ENCODE measurements around the gene CMIP.
"Not testable (repeated sequence)": the region's sequence is repeated elsewhere in the genome, so short reads cannot be mapped to it uniquely, and the experiment has no call there.

The CMIP gene

DNA sequence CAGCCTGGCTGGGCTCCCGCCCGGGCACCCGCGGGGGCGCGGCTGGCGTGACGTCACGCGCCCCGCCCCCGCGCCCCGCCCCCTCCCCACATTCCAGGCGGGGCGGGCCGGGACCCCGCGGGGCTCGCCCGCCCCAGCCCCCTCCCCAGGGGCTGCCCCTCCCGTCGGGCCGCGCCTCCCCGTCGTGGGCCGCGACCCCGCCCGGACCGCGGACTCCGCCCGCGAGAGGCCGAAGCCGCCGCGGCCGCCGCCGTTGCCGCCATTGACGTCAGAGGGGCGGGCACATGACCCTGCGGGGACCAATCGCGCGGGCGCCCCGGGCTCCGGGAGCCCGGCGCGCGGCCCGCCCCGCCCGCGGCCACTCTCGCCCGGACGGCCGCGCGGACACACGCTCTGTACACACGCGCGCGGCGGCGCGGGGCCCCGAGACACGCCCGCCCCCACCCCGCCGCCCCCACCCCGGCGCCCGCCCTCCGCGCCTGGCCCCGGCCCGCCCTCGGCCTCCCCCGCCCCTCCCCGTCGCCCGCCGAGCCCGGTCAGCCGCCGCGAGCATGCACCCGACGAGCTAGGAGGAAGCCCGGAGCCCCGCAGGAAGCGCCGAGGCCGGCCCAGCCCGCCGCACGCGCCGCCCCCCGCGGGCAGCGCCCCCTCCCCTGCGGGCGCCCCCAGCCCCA, at the start of gene CMIP:
Gene CMIP, plus strand, starts transcription at position 361 of the 674 bp plus-strand sequence.
- peak; percentile 84 for DNase-seq

GRCh38 chr16:81394966-81395655, 49.5 kb upstream of the CMIP start:
- no peak for DNase-seq

DNA sequence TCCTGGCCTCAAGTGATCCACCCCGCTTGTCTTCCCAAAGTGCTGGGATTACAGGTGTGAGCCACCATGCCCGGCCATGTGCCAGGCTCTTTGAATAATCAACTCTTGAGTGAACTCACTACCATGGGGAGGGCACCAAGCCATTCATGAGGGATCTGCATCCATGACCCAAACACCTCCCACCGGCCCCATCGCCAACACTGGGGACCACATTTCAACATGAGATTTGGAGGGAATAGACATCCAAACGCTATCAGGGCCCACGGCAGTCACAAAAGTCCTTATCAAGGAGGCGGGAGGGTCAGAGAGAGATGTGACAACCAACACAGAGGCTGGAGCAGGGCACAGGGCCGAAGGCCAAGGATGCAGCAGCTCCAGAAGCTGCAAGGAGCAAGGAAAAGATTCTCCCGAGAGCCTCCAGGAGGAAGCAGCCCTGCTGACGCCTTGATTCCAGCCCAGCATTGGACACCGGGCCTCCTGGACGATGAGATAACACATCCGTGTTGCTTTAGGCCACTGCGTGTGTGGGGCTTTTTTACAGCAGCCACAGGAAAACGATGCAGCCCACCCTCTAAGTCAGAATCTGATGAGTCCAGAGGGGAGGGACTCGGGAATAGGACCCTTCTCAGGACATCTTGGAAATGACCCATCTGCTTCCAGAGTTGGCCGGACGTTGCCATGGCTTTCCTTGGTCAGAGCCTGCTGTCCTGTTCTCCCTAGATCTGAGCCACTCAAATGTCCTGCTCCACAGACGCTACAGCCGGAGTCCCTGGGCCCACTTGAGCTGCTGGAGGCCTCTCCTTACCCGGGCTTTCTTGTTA, 47.3 kb upstream of the CMIP start:
- no peak for DNase-seq

GRCh38 chr16:81397879-81398520, 46.6 kb upstream of the CMIP start:
- DNase-seq: no peak

DNA sequence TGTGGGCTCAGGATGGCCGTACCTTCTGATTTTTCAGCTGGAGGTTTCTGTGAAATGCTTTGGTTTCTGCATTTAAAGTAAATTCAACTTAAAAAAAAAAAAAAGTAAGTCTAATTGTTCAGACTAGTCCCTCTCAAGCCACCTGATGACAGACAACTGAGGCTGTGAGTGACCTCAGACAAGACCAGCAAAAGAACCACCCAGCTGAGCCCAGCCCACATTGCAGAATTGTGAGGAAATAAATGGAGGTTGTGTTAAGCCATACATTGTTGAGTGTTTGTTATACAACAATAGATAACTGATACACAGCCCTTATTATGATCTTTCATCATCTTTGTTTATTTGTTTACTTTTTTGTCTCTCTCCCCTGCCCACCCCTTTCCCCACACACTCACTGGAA, 44.7 kb upstream of the CMIP start:
- no peak for DNase-seq

- DNase-seq: no peak
Measured at GRCh38 chr16:81401035-81401950, 43.3 kb upstream of the CMIP start.

DNA sequence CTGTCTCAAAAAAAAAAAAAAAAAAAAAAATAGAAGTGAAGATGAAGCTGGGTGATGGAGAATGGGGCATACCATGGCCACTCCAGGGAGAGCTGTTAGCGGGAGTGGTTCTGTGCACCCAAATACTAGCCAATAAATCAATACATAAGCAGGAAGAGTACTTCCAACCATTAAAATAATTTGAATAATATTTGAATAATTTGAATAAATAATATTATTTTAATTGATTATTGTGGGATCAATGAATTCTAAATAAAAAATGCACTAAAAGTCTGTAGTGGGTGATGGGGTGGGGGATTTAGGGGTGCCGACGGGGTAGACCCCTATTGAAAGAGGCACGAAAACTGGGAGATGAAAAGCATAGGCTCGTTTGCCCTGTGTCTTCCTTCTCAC, 41.4 kb upstream of the CMIP start:
- no peak for DNase-seq

DNA sequence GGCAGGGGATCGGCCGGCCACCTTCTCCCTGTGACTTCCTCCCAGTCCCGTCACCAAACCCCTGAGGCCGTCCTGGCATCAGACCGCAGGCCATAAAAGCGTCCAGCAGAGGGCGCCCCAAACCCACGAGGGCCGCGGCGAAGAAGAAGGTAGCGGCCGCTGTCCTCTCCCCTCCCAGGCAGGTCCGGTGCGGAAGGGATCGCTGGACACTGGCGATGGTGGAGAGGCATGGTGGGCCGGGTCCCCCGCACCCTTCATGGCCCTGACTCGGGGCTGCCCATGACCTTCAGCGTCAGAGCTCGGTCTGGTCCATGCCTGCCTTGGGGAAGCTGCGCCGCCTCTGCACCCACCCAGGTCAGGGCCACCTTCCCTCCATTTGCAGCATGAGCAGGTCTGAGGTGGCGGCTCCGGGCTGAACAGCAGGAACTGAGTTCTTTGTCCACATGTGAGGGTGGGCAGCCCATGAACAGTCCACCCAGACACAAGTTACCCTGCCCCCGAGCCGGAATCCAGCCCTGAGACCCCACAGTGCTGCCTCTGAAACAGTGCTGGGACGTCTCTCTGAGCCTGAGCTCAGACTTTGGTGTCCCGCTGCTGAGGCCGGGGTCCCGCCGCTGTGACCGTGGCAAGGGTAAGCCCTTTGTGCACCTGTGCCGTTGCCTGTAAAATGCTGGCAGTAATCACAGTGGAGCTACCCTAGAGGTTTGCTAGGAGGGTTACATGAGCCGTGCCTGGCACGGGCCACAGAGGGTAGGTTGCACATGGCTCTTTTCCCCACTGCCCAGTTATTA, 40.8 kb upstream of the CMIP start:
- DNase-seq: peak; percentile 88

GRCh38 chr16:81405002-81405401, 39.6 kb upstream of the CMIP start:
- DNase-seq: not testable (repeated sequence)

GRCh38 chr16:81405702-81406113, 38.9 kb upstream of the CMIP start:
- no peak for DNase-seq

- DNase-seq: no peak
Measured at GRCh38 chr16:81408409-81408950, 36.1 kb upstream of the CMIP start.

GRCh38 chr16:81409016-81409556, 35.5 kb upstream of the CMIP start:
- DNase-seq: no peak

- no peak for DNase-seq
Measured at GRCh38 chr16:81410643-81411293, 33.8 kb upstream of the CMIP start.

DNA sequence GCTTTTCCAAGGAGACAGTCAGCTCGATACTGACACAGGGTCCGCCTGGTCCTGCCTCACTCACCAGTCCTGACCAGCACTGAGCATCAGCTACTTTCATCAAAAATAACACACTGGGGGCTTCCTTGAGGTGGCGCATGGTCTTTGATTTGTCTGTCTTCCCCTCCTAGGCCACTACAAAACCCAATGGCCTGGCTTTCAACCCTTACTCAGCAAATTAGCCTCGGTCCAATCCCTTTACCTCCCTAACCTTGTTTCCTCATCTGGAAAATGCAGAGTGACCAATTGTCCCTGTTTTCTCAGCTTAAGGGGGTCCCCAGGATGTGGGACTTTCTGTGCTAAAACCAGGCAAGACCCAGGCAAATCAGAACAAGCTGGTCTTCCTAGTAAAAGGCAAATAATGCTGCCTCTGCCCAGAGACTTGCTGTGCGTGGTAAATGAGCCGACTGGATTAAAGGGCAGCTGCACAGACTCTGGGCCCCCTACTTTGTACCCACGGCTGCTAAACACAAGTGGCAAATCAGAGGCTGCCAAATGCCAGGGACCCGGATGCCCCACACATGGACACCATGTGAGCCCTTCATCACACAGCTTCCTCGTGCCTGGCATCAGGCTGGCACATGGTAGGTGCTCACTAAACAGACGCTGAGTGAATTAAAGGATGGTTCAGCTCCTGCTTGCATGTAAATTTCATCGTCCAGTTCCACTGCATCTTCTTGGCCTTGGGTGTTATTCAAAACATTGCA, 31.2 kb upstream of the CMIP start:
- DNase-seq: no peak

DNA sequence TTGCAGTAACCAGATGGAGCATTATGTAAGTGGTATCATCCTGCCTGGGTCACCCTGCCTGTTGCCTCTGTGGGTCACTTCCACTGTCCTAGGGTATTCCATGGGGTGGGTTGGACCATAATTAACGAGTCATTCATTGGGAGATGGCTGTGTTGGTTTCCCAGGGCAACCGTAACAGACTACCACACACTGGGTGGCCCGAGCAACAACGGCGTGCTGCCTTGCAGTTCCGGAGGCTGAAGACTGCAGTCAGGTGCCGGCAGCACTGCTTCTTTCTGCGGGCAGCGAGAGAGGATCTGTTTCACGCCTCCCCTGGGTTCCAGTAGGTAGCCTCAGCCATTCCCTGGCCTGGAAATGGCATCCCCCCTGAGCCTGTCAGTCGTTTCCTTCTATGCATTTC, 28.9 kb upstream of the CMIP start:
- no peak for DNase-seq

DNA sequence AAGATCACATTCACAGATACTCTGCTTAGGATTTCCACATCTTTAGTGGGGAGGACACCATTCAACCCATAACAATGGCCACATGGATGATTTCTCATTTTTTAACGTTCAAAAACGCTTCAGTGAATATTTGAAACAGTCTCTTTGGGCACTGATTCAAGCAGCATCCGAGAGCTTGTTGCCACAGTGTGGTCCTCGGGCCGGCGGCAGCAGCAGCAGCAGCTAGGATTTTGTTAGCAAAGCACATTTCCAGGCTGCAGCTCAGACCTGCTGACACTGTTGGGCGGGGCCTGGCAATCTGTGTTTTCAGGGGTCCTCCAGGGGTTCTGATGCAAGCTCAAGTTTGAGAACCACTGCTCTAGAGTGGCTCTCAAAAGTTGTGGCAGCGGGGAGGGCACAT, 27.9 kb upstream of the CMIP start:
- DNase-seq: no peak

GRCh38 chr16:81417210-81417609, 27.4 kb upstream of the CMIP start:
- no peak for DNase-seq

DNA sequence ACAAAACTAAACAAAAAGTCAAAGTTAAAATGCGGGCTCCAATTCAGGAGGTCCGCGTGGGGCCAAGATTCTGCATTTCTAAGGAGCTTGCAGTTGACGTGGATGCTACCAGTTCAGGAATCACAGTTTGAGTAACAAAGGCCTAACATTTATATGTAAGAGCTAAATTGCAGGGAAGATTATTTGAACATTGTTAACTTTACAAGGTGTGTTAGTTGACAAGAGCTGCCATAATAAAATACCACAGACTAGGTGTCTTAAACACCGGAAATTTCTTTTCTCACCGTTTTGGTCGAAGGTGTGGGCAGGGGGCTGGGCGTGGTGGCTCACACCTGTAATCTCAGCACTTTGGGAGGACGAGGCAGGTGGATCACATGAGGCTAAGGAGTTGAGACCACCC, 24.8 kb upstream of the CMIP start:
- DNase-seq: no peak

- no peak for DNase-seq
Measured at GRCh38 chr16:81421126-81421525, 23.5 kb upstream of the CMIP start.
